OCI-M1 (cell line): ENCODE data around the gene SESTD1.
"Not testable (repeated sequence)": the region's sequence is repeated elsewhere in the genome, so short reads cannot be mapped to it uniquely, and the experiment has no call there.

Experiments
- DNase-seq: peaks from one replicate; lab custom pipeline; 2025; lab: John Stamatoyannopoulos, UW

The SESTD1 gene

GRCh38 chr2:179106676-179107428, 157.8 kb downstream of the SESTD1 start:
- DNase-seq, result peak; percentile 90

DNA sequence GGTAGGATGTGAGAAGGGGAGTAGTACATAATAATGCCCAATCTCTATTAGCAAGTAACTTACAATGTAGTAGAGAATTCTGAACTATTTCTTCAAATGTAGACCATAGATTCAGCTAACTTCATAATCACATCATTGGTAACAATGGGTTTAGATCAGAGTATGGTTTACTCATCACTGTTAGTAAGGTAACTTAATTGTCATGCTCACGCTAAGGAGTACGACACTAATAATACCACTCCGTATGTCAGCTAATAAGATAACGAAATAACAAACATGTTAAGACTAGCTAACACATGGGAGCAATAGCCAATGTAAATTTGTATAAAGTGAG, 158.3 kb downstream of the SESTD1 start:
- DNase-seq, result no peak

GRCh38 chr2:179104736-179105135, 159.9 kb downstream of the SESTD1 start:
- peak; percentile 72 for DNase-seq

DNA sequence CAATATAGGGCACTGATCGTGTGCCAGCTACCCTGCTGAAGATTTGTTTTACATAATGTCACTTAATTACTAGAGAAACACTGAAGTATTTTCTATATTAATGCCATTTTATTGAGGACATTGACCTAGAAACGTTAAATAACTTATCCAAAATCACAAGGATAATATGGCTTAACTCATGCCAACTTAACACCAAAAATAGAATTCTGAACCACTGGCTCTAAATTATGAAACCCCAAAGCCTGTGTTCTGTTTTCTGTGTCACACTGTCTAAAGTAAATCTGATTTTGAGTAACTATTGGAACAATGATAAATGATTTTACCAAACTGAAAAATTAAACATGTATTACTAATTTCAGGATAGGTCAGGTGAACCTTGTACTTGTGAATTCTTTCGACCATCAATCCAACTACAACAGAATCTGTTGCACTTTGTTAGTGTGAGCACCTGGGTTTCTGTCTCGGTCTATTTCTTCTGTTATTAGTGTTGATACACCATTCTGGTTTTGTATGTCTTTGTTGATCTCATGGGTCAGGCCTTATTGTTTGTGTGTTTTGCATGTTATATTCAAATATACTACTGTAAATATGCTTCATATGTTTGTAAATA, 166.4 kb downstream of the SESTD1 start:
- DNase-seq, result no peak

DNA sequence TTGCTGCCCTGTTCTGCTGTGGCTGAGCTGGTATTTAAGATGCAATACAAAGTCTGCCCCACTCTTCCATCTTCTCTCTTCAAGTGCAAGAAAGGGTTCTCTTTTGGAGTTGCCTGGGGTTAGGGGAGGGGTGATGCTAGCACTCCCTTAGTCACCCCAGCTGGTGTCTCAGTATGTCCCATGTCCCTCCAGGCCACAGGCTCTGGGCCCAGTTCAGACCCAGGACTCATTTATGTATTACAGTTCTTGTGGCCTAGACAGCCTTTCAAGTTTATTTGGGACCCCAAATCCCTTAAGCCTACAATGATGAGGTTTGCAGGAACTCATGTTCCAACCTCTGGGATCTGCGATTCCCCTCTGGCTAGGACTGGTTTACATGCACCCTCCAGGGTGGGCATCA, 167.5 kb downstream of the SESTD1 start:
- DNase-seq, result no peak

DNA sequence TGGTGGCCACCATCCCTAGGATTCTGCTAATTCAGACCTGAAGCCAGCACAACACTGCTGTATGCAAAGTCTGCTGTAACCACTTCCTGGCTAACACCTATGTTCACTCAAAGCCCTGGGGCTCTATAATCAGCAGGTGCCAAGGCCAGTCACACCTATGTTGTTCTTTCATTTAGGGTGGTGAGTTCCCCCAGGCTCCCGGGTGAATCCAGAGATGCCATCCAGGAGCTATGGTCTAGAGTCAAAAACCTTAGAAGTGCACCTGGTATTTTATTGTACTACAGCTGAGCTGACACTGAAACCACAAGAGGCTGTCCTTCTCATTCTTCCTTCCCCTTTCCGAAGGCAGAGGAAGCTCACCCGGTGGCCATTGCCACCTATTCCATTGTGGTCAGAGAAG, 168.5 kb downstream of the SESTD1 start:
- DNase-seq, result peak; percentile 45

- DNase-seq, result not testable (repeated sequence)
These were observed 171.7 kb downstream of the SESTD1 start for GRCh38 chr2:179092912-179093311.

GRCh38 chr2:179082697-179083096, 181.9 kb downstream of the SESTD1 start:
- no peak for DNase-seq

- no peak for DNase-seq
These were observed 182.7 kb downstream of the SESTD1 start for GRCh38 chr2:179081954-179082353.

DNA sequence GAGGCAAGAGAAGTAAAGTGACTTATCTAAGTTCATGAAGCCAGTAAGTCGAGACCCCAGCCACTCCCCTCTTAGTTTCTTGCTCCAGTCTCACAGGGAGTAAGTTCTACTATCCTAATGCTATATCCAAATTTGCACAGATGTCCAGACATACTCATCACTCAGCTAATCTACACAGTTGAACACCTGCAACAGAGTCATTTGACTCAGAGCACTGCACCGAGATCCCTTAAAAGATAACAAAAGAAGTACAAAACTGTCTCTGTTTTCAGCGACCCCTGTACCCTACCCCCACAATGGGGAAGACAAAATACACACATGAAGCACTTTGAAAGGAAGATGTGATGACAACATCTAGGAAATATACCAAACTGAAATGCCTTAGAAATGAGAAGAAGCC, 192.1 kb downstream of the SESTD1 start:
- DNase-seq, result no peak

DNA sequence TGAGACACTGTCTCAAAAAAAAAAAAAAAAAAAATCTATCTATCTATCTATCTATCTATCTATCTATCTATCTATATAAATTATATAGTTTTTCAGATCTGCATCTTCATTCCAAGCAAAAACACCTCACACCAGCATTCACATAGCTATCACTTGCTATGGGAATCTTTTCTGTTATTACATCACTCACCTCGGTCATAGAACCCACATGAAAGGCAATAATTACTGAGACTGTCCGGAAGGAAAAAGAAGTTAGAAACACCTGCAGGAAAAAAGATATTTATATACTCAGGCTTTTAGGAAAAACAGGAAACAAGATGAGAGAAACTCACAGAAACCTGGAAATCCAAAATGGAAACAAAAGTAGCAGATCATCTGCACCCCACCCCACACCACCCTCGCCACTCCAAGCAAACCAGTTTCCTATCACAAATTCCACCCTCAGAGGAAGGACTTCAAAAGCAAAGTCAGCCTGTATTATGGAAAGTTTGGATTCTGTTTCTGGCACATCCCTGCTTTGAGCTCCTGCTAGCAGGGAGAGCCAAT, 192.7 kb downstream of the SESTD1 start:
- no peak for DNase-seq

GRCh38 chr2:179070895-179071294, 193.7 kb downstream of the SESTD1 start:
- no peak for DNase-seq

- DNase-seq, result no peak
These were observed 194.9 kb downstream of the SESTD1 start for GRCh38 chr2:179069685-179070084.

DNA sequence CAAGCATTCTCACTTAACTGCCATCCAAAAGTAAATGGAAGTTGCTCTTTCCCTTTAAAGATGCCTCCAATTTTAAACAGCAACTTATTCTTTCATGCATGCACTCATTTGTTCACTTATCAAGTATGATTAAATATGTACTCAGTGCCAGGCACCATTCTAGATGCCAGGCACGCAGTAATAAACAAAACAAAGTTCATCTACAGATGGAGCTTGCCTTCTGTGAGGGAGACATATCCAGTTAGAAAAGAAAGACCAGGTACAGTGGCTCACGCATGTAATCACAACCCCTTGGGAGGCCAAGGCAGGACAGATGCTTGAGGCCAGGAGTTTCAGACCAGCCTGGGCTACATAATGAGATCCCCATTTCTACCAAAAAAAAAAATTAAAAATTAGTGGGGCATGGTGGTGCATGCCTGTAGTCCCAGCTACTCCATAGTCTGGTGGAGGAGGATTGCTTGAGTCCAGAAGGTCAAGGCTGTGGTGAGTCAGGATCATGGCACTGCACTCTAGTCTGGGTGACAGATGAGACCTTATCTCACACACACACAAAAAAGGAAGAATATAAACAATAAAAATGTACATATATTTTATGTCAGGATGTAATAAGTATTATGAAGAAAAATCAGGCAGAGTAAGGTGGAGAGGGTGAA, 195.5 kb downstream of the SESTD1 start:
- no peak for DNase-seq

DNA sequence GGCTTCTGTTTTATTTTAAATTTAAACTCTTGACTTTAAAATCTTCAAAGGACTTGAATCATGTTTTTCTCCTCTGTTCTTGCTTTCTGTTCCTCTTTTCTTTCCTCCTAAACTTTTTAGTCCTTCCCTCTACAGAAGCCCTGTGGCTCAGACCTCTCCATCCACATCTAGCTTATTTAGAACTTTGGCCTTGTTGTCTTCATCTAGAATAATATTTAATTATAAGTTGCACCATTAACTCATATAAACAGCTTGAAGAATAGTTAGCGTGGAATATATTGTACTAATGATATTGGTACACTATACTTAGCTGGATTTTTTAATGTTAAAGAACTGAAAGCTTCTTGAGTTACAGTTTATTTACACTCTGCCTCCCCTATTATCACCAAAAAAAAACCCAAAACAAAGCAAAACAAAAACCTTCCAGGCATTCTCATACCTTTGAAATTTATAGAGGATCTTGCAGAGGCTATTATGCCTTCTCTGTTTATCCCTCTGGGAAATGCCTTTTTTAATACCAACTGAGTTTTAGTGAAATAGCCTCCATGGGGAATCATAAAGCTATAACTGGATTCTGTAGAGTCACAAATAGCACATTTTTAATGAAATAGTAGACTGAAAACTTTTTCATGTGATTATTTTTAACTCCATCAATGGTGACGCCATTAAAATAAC, 205.5 kb downstream of the SESTD1 start:
- peak; percentile 29 for DNase-seq

- DNase-seq, result no peak
These were observed 206.9 kb downstream of the SESTD1 start for GRCh38 chr2:179057737-179058136.

DNA sequence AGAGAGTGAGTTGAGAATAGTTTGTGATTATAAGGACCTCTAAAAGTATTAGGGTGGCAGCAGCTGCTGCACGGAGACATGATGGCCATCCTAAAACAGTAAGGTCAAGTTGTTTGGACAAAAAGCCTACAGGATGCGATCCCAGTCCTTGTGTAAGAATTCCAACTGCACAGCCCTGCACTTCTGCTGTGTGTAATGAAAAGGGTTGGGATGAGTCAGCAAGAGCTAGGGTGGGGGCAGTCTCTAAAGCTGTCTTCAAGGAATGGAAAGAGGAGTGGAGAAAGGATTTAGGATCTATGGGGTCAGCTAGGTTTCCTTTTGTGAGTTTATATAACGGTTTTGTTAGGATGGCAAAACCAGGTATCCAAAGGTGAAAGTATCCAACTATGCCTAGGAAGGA, 211.1 kb downstream of the SESTD1 start:
- not testable (repeated sequence) for DNase-seq
